Karpas-422 (cell line): ENCODE data around the gene CYP4A22. TPM values are rescaled to one million over a fixed set of nuclear protein-coding genes. Genes with fewer than 3 reads are reported as not detected.
"Not testable (repeated sequence)": the region's sequence is repeated elsewhere in the genome, so short reads cannot be mapped to it uniquely, and the experiment has no call there.

Source experiments
- DNase-seq: peaks from one replicate; pipeline ENCODE4 v3.0.0-alpha.2; 2015
- H2AFZ ChIP-seq: fragments of 200-600 bp; sonication (generic); 2 replicates; pipeline ENCODE4 v1.6.1; 2014; ENCODE audit warnings: antibody characterized with exemption, low read length, mixed read lengths
- H3K27ac ChIP-seq: fragments of 200-600 bp; sonication (generic); 2 replicates; pipeline ENCODE4 v1.5.1; 2014; ENCODE audit warnings: mild to moderate bottlenecking, low read length, moderate library complexity
- H3K27me3 ChIP-seq: fragments of 200-600 bp; sonication (generic); 2 replicates; pipeline ENCODE4 v1.6.1; 2014; ENCODE audit warnings: low read length, mixed read lengths
- H3K36me3 ChIP-seq: fragments of 200-600 bp; sonication (generic); 2 replicates; pipeline ENCODE4 v1.6.1; 2014; ENCODE audit warnings: low read length, mixed read lengths; ENCODE audit not compliant: insufficient read depth
- H3K4me1 ChIP-seq: fragments of 200-600 bp; sonication (generic); 2 replicates; pipeline ENCODE4 v1.6.1; 2014; ENCODE audit warnings: mild to moderate bottlenecking, low read length, mixed read lengths
- H3K4me2 ChIP-seq: fragments of 200-600 bp; sonication (generic); 2 replicates; pipeline ENCODE4 v1.6.1; 2014; ENCODE audit warnings: low read length, low read depth, mild to moderate bottlenecking; ENCODE audit not compliant: poor library complexity, severe bottlenecking
- H3K4me3 ChIP-seq: fragments of 200-600 bp; sonication (generic); 2 replicates; pipeline ENCODE4 v1.5.1; 2014; ENCODE audit warnings: mild to moderate bottlenecking, antibody characterized with exemption, low read length, mixed read lengths
- H3K79me2 ChIP-seq: fragments of 200-600 bp; sonication (generic); 2 replicates; pipeline ENCODE4 v1.6.1; 2014; ENCODE audit warnings: mild to moderate bottlenecking, low read length, mixed read lengths
- H3K9ac ChIP-seq: fragments of 200-600 bp; sonication (generic); 2 replicates; pipeline ENCODE4 v1.6.0; 2014; ENCODE audit warnings: low read length
- H3K9me2 ChIP-seq: fragments of 200-600 bp; sonication (generic), shearing (Covaris generic); replicated peaks from 2 replicates; pipeline ENCODE4 v1.6.0; 2014; ENCODE audit warnings: mild to moderate bottlenecking, low read length, moderate library complexity; ENCODE audit not compliant: insufficient read depth
- H3K9me3 ChIP-seq: fragments of 300-700, 200-600 bp; sonication (generic); 2 replicates; pipeline ENCODE4 v1.6.1; 2014; ENCODE audit warnings: low read length, mixed read lengths
- H4K20me1 ChIP-seq: fragments of 200-600 bp; sonication (generic); 2 replicates; pipeline ENCODE4 v1.6.1; 2014; ENCODE audit warnings: mild to moderate bottlenecking, antibody characterized with exemption, low read length, low read depth; ENCODE audit not compliant: insufficient read depth
- total RNA-seq: library from RNA; depleted of rRNA; stranded (reverse); fragments of >200 nt; shearing (Covaris generic); gene quantifications from 2 replicates; pipeline ENCODE4 v1.2.3, GENCODE V29; 2014; ENCODE audit warnings: low replicate concordance

Gene CYP4A22
- total RNA-seq, 1 experiment from 2014 or later: not detected

- Histone ChIP-seq H3K27ac (no peak overlapping the region), H3K27me3 (no peaks in the 10 kb centered on the region), H3K4me2 (no peak overlapping the region), H3K4me3 (no peak overlapping the region), H3K36me3 (no peaks in the 10 kb centered on the region), H3K9ac (no peak overlapping the region), H3K4me1 (peaks cover 7% of the 10 kb centered on the region; the same call in 1 of the 2 replicates), H3K9me2 (no peaks in the 10 kb centered on the region), H2AFZ (no peak overlapping the region), H3K79me2 (no peaks in the 10 kb centered on the region), H4K20me1 (no peaks in the 10 kb centered on the region), H3K9me3 (no peaks in the 10 kb centered on the region)
- DNase-seq: no peak
Measured at GRCh38 chr1:47190857-47191256, 53.6 kb downstream of the CYP4A22 start.

DNA sequence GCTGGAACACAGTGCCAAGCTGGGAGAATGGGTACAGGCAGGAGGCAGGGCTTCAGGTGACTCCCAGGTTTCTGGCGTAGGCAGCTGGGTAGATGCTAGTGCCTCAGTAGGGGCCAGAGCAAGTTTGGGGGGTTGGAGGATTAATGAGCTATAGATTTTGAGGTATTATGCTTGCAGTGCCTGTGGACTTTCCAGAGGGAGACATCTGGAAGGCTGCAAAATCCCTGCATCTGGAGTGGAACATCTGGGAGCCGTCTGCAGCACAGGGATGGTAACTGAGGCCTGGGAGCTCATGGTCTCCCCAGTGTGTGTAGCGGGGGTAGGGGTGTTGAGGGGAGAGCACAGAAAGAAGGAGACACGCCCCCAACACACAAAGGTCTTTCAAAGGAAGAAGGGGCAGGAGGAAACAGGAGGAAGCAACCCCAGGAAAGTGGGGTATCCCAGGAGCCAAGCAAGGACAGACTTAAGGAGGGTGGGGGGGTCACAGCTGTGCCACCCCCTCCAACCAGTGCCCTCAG lies 54.8 kb downstream of the CYP4A22 start:
- Histone ChIP-seq H4K20me1 (no peaks in the 10 kb centered on the region), H3K27ac (no peak overlapping the region), H3K4me3 (no peak overlapping the region), H3K36me3 (no peaks in the 10 kb centered on the region), H3K4me2 (no peak overlapping the region), H3K27me3 (no peaks in the 10 kb centered on the region), H3K9me3 (no peaks in the 10 kb centered on the region), H2AFZ (no peak overlapping the region), H3K79me2 (no peaks in the 10 kb centered on the region), H3K4me1 (peaks cover 7% of the 10 kb centered on the region; the same call in 1 of the 2 replicates), H3K9ac (no peak overlapping the region), H3K9me2 (no peaks in the 10 kb centered on the region)
- DNase-seq: no peak

DNA sequence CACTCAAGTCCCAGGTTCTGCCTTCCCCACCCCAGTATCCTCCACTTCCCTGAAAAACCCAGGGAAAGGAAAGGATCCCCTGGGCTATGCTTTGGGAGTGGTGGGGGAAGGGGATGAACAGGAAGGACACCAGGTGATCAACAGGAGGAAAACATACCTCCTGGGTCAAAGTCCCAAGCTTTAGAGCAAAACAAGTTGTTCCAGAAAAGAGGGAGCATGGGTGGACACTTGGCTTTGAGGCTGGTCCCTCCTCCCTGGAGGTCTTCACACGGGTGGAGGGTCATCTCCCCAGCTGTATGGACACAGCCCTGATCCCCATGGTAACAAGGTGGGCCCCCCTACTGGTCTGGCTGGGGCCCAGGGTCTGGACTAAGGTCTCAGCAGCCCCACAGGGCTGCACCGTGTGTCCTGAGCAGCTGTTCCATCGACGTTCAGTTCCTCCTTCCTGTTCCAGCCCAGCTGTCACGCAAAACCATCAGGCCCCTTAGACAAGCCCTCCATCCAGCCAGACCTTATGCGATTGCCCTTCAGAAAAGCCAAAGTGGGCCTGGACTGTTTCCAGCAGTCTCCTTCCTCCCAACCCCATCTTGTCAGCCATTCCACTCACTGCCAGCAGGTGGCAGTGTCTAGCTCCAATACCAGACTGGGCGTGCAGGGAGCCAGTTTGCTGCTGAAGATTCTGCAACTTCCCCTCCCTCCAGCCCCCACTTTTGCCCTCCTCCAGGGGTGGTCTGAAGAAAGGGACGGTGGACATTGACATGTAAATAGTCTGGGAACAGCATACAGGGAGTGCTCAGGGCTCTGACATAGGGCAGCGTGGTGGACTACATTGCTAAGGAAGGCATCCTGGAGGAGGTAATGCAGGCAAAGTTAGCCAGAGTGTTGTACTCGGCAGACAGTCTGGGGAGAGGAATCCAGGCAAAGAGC lies 55.5 kb downstream of the CYP4A22 start:
- H3K4me2 ChIP-seq: no peak overlapping the region
- H3K79me2 ChIP-seq: no peaks in the 10 kb centered on the region
- no peaks in the 10 kb centered on the region for H4K20me1 ChIP-seq
- no peak overlapping the region for H3K27ac ChIP-seq
- H3K27me3 ChIP-seq: no peaks in the 10 kb centered on the region
- no peak overlapping the region for H3K4me3 ChIP-seq
- DNase-seq: peak; percentile 89
- H3K9me2 ChIP-seq: no peaks in the 10 kb centered on the region
- H3K9ac ChIP-seq: no peak overlapping the region
- H3K36me3 ChIP-seq: no peaks in the 10 kb centered on the region
- peaks cover 7% of the 10 kb centered on the region; the same call in 1 of the 2 replicates for H3K4me1 ChIP-seq
- no peaks in the 10 kb centered on the region for H3K9me3 ChIP-seq
- H2AFZ ChIP-seq: no peak overlapping the region

- H3K9ac ChIP-seq, H3K4me2 ChIP-seq, H3K4me1 ChIP-seq, H4K20me1 ChIP-seq, H2AFZ ChIP-seq, H3K79me2 ChIP-seq, H3K36me3 ChIP-seq, H3K9me2 ChIP-seq, H3K4me3 ChIP-seq, H3K9me3 ChIP-seq, H3K27me3 ChIP-seq, DNase-seq, H3K27ac ChIP-seq: not testable (repeated sequence)
Measured at GRCh38 chr1:47193496-47193895, 56.3 kb downstream of the CYP4A22 start.

GRCh38 chr1:47194311-47194710 lies 57.1 kb downstream of the CYP4A22 start:
- no peaks in the 10 kb centered on the region for H4K20me1 ChIP-seq
- no peak for DNase-seq
- no peak overlapping the region for H2AFZ ChIP-seq
- no peaks in the 10 kb centered on the region for H3K9me3 ChIP-seq
- H3K4me2 ChIP-seq: no peak overlapping the region
- no peaks in the 10 kb centered on the region for H3K27me3 ChIP-seq
- H3K9me2 ChIP-seq: no peaks in the 10 kb centered on the region
- no peak overlapping the region for H3K27ac ChIP-seq
- H3K4me3 ChIP-seq: no peak overlapping the region
- H3K9ac ChIP-seq: no peak overlapping the region
- peaks cover 2% of the 10 kb centered on the region; the same call in 1 of the 2 replicates for H3K4me1 ChIP-seq
- H3K36me3 ChIP-seq: no peaks in the 10 kb centered on the region
- H3K79me2 ChIP-seq: no peaks in the 10 kb centered on the region

- not testable (repeated sequence) for H3K27me3 ChIP-seq, H4K20me1 ChIP-seq, H3K9ac ChIP-seq, H3K4me2 ChIP-seq, H3K4me3 ChIP-seq, H3K36me3 ChIP-seq, H2AFZ ChIP-seq, H3K9me3 ChIP-seq, H3K9me2 ChIP-seq, H3K79me2 ChIP-seq, H3K27ac ChIP-seq, H3K4me1 ChIP-seq, DNase-seq
Measured at GRCh38 chr1:47195981-47196380, 58.7 kb downstream of the CYP4A22 start.

GRCh38 chr1:47196622-47197021 lies 59.4 kb downstream of the CYP4A22 start:
- no peaks in the 10 kb centered on the region for H3K36me3 ChIP-seq

DNA sequence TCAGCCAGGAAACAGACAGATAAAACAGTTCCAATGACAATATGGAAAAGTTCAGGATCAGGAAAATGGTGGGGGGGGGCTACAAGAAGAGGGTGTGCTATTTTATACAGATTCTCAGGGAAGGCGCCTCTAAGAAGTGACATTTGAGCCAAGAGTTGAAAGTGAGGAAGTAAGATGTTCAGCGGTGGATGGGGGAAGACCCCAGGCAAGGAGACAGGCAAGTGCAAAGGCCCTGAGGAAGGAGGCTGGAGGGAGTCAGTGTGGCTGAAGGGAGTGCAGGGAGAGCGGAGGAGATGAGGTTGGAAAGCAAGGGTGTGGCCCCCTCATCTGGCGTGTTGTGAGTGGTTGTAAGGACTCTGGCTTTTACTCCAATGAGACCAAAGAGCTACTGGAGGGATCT lies 61.0 kb downstream of the CYP4A22 start:
- no peak overlapping the region for H3K27ac ChIP-seq
- no peaks in the 10 kb centered on the region for H3K27me3 ChIP-seq
- H3K79me2 ChIP-seq: no peaks in the 10 kb centered on the region
- no peak overlapping the region for H3K4me3 ChIP-seq
- no peak overlapping the region for H2AFZ ChIP-seq
- no peaks in the 10 kb centered on the region for H3K9me2 ChIP-seq
- H3K4me2 ChIP-seq: no peak overlapping the region
- H3K36me3 ChIP-seq: no peaks in the 10 kb centered on the region
- no peaks in the 10 kb centered on the region for H4K20me1 ChIP-seq
- H3K9me3 ChIP-seq: no peaks in the 10 kb centered on the region
- no peak overlapping the region for H3K9ac ChIP-seq
- no peak for DNase-seq
- H3K4me1 ChIP-seq: peaks cover 5% of the 10 kb centered on the region

More at GRCh38 chr1:47196622-47197021, 59.4 kb downstream of the CYP4A22 start:
- Histone ChIP-seq H3K27ac (no peak overlapping the region), H3K27me3 (no peaks in the 10 kb centered on the region), H3K4me3 (no peak overlapping the region), H3K9ac (no peak overlapping the region), H3K79me2 (no peaks in the 10 kb centered on the region), H4K20me1 (no peaks in the 10 kb centered on the region), H3K4me2 (no peak overlapping the region), H2AFZ (no peak overlapping the region), H3K9me3 (no peaks in the 10 kb centered on the region), H3K4me1 (peaks cover 2% of the 10 kb centered on the region; the same call in 1 of the 2 replicates), H3K9me2 (no peaks in the 10 kb centered on the region)
- no peak for DNase-seq
